Epithelial cell of esophagus (primary cell): ENCODE data around the gene MLKL.
A peak's percentile ranks its signal among the peaks of the same experiment; 100 is the strongest.

Experiments used
- DNase-seq: peaks from one replicate; pipeline ENCODE4 v3.0.0; 2010; ENCODE audit warnings: low read depth
- H3K4me3 ChIP-seq: 2 replicates; pipeline ENCODE4 v1.5.1; 2011; ENCODE audit warnings: mild to moderate bottlenecking, low read length, control low read depth
- TF ChIP-seq, protein P1 (sequence below): IDR thresholded peaks from 2 replicates; pipeline ENCODE4 v1.5.1; 2011; ENCODE audit warnings: low read depth, mild to moderate bottlenecking, low read length, control low read depth, inconsistent platforms; ENCODE audit not compliant: insufficient read depth; ENCODE audit errors: missing control alignments

Gene MLKL

DNA sequence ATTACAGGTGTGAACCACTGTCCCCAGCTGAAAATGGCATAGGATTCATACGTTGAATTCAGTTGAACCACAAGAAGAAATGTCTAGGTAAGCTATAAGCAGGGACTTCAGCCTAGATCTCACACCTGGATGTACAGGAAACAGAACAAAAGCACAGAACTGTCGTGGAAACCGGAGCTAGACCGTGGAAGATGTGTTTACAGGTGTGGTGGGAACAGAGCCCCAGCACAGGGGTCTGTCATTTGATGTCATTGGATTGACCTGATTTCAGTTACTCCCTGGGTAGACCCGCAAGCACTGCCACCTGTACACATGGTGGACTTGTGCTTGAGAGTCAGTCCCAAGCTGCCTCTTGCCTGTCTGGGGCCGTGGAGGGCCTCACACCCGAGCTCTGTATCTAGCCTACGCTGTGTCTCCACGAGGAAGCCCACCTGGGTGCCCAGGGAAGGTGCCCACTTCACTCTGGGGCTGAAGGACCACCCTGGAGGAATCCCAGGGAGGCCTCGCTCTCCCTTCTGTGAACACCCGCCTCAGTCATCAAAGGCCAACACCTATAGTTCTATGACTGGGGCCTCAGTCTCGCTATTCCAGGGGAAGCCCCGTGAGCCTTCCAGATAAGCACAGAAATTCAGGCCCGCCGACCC lies 32.2 kb upstream of the MLKL start:
- no peak overlapping the region for H3K4me3 ChIP-seq
- no peak for DNase-seq
- TF ChIP-seq, protein P1, sequence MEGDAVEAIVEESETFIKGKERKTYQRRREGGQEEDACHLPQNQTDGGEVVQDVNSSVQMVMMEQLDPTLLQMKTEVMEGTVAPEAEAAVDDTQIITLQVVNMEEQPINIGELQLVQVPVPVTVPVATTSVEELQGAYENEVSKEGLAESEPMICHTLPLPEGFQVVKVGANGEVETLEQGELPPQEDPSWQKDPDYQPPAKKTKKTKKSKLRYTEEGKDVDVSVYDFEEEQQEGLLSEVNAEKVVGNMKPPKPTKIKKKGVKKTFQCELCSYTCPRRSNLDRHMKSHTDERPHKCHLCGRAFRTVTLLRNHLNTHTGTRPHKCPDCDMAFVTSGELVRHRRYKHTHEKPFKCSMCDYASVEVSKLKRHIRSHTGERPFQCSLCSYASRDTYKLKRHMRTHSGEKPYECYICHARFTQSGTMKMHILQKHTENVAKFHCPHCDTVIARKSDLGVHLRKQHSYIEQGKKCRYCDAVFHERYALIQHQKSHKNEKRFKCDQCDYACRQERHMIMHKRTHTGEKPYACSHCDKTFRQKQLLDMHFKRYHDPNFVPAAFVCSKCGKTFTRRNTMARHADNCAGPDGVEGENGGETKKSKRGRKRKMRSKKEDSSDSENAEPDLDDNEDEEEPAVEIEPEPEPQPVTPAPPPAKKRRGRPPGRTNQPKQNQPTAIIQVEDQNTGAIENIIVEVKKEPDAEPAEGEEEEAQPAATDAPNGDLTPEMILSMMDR = no peak

DNA sequence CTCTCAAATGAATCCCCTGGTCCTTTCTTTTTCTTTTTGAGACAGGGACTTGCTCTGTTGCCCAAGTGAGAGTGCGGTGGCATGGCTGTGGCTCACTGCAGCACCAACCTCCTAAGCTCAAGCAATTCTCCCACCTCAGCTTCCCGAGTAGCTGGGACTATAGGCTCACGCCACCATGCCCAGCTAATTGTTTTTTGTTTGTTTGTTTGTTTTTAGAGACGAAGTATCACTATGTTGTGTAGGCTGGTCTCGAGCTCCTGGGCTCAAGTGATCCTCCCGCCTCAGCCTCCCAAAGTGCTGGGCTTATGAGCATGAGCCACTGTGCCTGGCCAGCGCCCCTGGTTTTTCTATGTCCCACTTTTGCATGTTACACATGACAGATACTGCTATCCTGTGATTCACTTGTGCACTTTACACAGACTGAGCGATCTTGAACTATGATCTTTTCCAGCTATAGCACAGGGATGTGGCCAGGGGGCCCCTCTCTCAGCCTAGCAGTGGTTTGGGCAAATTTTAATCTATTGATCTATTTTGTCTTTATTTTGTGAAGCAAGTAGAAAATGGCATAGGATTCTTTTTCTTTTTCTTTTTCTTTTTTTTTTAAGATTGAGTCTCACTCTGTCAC lies 31.3 kb upstream of the MLKL start:
- TF ChIP-seq, protein P1 = no peak
- no peak for DNase-seq
- no peak overlapping the region for H3K4me3 ChIP-seq

DNA sequence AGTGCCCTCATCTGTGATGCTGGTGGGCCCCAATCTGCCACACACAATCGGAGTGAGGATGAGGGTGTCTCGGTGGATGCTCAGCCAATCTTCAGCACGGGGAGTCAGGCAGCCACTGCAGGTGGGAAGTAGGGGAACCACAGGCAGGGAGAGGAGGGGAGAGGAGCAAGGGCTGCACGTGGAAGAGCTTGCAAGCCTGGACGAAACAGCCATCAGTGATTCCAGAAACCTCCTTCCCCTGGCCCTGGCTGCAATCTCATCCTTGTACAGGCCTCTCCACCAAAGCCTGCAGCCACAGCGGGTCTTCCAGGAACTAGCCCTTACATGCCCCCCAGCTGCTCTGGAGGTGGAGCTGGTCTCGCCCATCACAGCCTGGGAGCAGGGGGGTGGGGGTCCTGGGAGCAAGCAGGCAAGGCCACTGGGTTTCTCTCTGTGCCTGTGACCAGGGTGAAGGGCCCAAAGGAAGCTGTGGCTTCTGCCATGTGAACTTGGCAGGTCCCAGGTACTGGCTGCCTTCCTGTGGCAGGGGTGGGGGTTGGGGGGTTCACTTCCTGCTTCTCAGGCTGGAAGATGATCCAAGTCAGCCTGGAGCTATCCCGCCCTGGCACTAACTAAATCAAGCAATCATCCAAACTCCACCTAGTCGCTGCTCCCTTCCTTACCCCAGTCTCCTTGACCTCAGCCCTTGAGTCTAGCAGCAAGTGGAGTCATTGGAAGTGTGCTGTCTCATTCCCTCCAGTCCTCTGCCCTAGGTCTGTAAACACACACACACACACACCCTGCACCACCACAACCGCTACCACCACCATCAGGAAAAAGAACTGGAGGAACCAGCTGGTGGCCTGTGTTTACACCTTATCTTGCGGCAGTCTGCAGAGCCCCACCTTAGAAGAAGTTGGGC lies 29.4 kb upstream of the MLKL start:
- DNase-seq = peak; percentile 79

DNA sequence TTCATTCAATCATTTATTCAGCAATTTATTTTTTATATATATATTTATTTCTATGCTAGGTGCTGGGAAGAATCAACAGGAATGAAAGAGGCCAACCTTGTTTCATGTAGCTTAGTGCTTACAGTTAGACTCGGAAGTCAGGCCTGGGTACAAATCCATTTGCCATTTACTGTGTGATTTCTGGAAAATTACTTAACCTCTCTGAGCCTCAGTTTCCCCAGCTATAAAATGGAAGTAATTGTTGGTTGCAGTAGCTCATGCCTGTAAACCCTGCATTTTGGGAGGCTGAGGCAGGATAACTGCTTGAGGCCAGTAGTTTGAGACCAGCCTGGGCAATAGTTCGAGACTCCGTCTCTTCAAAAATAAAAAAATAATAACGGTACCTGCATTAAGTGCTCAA lies 27.2 kb upstream of the MLKL start:
- H3K4me3 ChIP-seq = no peak overlapping the region
- TF ChIP-seq, protein P1 = no peak
- no peak for DNase-seq

More for the DNA sequence above, 29.4 kb upstream of the MLKL start:
- no peak overlapping the region for H3K4me3 ChIP-seq
- TF ChIP-seq, protein P1 = no peak

DNA sequence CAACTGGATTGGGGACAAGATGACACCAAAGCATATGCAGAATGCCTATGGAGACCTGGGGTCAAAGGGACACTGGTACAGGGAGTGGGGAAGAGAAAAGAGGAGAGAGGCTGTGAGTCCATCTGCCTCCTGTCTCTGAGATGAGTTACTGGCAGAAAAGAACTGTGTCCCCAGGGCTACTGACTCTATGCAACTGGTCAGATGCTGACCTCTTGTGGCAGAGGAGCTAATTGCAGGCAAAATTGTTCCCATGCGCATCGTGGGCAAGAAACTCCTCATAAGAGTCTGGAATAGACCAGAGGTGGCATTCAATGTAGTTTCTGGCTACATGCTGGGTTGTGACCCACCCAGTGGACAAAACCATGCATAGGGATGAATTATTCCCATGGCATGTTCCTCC lies 26.1 kb upstream of the MLKL start:
- no peak for DNase-seq
- TF ChIP-seq, protein P1 = peak; percentile 40

DNA sequence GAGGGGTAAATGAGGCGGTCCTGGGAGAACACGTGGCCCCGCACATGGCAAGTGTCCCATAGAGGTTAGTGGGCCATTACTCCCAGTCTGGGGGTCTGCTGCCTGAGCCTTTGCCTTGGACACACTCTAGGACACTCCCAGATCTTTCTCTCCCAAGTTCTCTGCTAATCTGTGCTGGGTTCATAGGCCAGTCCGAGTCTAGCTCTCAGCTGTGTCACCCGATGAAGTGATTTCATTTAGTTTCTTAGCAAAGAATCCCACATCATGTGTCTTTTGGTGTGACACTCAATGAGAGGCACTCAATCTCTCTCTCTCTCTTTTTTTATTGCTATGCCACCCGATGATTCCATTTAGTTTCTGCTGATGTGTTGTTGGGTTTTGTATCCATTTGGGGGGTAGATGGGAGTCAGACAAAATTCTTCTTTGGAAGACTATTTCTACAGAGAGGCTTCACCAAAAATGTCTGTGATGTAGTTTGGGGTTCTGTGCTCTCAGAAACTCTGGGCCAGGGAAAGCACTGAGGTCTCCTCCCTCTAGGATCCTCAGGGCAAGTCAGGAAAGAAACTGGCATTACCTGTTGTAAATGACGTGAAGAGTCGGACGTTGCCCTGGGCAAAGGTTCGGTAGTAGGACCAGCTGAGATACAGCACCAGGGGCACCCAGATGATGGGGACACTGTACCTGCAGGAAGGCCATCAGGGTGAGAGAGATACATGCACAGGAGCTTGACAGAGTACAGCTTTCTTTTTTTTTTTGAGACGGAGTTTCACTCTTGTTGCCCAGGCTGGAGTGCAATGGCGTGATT lies 25.2 kb upstream of the MLKL start:
- TF ChIP-seq, protein P1 = no peak
- no peak for DNase-seq
- H3K4me3 ChIP-seq = no peak overlapping the region

More for the DNA sequence above, 26.1 kb upstream of the MLKL start:
- H3K4me3 ChIP-seq = no peak overlapping the region
